Measurements from ENCODE around the gene CORO7. TPM values are rescaled to one million over a fixed set of nuclear protein-coding genes. Genes with fewer than 3 reads are reported as not detected.
A peak's percentile ranks its signal among the peaks of the same experiment; 100 is the strongest.

Gene CORO7
- 10.1 TPM for total RNA-seq
- long read RNA-seq, partial matches to known transcripts: 4 of 10 reads
- long read RNA-seq, other reads (novel, unspliced or antisense): 4 of 10 reads

DNA sequence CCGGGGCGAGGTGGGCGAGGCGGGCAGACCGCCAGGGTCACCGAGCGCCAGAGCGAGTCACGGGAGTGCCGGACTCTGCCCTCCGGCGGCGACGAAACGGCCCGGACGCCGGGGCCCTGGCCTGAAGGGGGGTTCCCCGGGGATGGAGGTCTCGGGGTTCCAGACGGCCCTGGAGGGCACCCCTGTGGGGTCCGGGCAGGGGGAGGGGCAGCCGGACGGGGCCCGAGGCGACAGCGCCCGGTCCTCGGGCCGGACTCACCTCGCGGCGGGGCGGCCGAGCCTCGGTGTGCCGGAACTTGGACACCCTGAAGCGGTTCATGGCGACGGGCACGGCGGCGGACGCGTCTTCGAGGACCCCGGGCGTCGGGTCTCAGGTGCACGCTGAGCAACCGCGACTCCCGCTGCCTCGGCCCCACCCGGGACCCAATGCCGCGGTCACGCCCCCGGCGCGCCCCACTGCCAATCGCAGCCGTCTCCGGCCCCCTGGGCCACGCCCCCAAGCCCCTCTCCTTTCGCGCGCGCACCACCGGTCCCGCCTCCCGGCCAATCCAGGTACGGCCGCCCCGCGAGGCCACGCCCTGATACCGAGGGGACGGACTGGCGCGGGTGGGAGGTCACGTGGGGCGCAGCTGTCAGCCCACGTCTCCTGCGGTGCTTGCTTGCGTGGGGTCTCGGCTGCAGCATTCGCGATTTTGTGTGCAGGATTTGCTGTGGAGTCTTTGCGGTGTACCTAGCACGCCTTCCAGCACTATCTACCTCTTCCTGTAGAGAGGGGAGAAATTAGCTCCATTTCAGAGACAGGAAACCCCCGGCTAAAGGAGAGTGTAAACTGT is at the start of gene CORO7:
CORO7 (minus strand) TSS at position 397 of the 833 bp plus-strand sequence; CDS start at position 319, 78 bp downstream.
- DNase-seq (peak; percentile 99), ATAC-seq (peak; percentile 93)
- intact Hi-C loops (cut with micrococcal nuclease): no loop called here

- intact Hi-C loops (cut with micrococcal nuclease): no loop called here
- ATAC-seq: no peak
- DNase-seq: no peak
Observed at GRCh38 chr16:4463522-4464163, 47.2 kb upstream of the CORO7 start.

DNA sequence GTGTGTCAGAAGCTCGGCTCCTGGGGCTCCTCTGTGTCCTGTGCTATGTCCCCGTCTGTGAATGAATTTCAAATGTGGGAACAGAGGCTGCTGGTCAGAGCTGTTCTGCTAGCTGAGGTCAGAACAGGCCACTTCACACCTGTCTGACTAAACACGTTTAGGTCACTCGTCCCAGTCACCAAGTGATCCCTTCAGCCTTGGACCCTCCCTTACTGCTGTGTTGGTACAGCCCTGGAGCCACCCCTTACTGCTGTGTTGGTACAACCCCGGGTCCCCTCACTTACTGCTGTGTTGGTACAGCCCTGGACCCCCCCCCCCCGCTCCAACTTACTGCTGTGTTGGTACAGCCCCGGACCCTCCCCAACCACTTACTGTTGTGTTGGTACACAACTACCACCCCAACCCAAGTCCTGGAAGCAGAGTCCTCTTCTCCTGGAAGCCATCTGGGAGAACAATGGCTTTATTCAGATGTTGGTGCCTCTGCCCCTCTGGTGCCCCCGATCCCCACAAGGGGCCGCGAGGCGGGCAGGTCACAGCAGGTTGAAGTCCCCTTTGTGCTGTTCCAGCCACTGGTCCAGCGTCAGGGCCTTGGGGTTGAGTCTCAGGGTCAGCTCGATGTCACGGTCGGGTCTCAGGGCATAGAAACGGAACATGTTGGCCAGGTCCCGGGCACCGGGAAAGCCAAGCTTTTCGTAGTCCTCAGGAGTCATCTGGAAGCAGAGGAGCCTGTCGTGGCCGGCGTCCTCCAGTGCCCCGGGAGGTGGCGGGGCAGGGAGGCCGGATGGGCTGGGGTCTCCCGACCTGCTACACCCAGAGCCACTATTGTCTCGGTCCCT is 45.1 kb upstream of the CORO7 start:
- DNase-seq (no peak), ATAC-seq (no peak)
- intact Hi-C loops (cut with micrococcal nuclease): no loop called here

DNA sequence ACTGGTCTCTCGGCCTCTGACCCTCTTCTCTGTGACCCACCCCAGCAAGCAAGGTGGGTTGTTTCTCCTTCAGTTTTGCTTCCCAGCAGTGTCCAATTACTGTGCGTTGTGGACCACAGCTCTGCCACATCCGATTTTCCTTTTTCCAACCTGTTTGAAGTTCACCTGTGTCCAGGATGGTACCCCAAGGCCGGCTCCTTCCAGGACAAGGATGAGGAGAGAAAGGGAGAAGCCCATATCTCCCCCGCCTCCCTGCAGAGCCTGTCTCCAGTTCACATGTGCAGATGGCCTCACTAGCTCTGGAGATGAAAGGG is 44.5 kb upstream of the CORO7 start:
- intact Hi-C loops (cut with micrococcal nuclease): no loop called here
- DNase-seq (no peak), ATAC-seq (no peak)

DNA sequence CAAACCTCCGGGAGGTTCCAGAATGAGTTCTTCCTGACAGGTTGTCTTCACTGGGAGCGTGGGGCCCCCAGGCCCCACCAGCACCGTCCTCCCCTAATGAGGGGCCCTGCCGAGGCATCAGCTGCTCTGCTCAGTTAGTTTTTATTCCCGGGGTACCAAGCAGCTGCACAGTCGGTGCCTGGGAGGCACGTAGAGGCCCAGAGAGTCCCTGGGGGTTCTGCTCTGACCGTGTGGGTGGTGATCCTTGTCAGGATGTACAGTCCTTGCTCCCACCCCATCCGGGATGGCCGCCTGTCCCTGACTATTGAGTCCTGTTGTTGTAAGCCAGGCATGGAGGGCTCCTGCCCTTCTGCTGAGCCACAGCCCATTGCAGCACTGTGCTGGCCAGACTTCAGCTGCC is 39.6 kb upstream of the CORO7 start:
- DNase-seq (no peak), ATAC-seq (no peak)
- intact Hi-C loops (cut with micrococcal nuclease): no loop called here

- no peak for ATAC-seq
- intact Hi-C loops (cut with micrococcal nuclease): no loop called here
- no peak for DNase-seq
Observed at GRCh38 chr16:4455081-4455480, 38.7 kb upstream of the CORO7 start.

DNA sequence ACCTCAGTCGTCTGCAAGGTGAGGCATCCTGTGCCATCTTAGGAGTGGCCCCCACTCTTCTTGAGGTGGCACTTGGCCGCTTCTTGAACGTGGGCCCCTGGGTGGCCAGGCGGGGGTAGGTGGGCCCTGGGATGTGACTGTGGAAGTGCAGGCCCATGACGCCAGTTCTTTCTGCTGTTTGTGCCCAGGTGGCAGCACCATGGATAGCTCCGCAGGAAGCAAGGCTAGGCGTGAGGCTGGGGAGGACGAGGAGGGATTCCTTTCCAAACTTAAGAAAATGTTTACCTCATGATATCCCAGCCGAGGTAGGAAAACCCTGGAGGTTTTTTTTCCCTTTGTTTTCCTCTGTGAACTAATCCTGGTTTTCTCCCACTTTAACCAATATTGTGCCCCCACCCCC is 38.2 kb upstream of the CORO7 start:
- DNase-seq (no peak), ATAC-seq (no peak)
- intact Hi-C loops (cut with micrococcal nuclease): no loop called here

DNA sequence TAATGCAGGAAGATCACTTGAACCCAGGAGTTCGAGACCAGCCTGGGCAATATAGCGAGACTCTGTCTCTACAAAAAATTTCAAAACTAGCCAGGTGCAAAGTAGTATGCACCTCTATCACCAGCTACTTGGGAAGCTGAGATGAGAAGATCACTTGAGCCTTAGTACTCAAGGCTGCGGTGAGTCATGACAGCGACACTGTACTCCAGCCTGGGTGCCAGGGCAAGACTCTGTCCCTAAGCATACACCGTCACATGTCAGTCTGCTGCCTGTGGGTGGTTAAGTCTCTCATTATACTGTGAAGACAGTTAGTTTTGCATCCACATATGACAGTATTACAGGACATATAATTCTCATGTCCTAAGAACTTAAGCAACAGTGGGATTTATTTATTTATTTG is 36.3 kb upstream of the CORO7 start:
- intact Hi-C loops (cut with micrococcal nuclease): no loop called here
- ATAC-seq: no peak
- no peak for DNase-seq

- no peak for DNase-seq
- ATAC-seq: no peak
- intact Hi-C loops (cut with micrococcal nuclease): no loop called here
Observed at GRCh38 chr16:4450931-4451519, 34.6 kb upstream of the CORO7 start.

DNA sequence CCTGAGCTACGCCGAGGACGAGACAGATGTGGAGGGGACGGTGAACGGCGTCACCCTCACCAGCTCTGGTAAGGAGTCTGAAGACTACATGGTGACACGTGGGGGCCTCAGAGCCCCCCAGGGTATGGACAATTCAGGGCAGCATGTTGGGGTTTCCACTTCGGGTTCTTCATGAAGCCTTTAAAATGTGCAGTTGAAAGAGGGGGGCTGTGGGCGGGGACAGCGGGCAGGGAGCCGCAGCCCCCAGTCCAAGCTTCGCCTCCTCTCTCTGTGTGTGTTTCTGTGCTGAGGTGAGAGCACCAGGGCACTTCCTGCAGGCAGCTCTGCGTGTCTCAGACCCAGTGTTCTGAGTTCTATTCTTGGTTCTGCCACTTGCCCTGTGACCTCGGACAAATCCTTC is 34.0 kb upstream of the CORO7 start:
- DNase-seq (no peak), ATAC-seq (no peak)
- intact Hi-C loops (cut with micrococcal nuclease): no loop called here

DNA sequence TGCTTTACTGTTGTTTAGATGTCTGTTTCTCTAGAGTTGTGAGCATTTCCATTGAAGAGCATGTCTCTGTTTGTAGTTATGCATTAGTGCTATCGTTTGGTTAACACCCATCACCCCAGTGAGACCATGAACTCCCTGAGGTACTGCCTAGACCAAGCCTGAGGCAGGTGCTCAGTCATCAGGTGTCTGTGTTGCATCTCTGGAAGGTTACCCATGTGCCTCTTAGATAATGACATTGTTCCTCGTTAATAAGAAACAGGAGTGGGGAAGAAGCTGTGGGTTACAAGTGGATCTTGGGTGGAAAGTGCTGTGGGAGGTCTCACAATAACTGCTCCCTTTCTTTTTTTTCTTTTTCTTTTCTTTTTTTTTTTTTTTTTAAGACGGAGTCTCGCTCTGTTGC is 27.6 kb upstream of the CORO7 start:
- DNase-seq: no peak
- ATAC-seq: no peak
- intact Hi-C loops (cut with micrococcal nuclease): no loop called here

- DNase-seq (no peak), ATAC-seq (no peak)
- intact Hi-C loops (cut with micrococcal nuclease): no loop called here
Observed at GRCh38 chr16:4443271-4443670, 26.9 kb upstream of the CORO7 start.

DNA sequence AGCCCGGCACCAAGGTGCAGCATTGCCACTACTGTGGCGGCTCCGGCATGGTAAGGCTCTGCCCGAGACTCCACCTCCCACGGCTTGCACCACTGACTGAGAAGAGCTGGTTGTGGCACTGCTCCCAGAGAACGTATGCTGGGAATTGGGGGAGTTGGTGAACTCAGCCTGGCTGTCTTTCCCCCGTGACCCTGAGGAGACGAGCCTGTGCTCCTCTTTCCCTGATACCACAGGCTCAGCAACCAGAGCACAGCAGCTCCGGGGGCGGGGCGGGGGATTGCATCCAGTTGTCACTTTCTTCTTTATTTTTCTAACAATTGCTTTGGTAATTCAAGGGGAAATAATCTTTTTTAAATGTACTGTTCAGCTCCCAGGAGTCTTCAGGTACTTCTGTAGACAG is 26.0 kb upstream of the CORO7 start:
- ATAC-seq (no peak), DNase-seq (no peak)
- intact Hi-C loops (cut with micrococcal nuclease): no loop called here

- intact Hi-C loops (cut with micrococcal nuclease): no loop called here
- ATAC-seq (no peak), DNase-seq (no peak)
Observed at GRCh38 chr16:4437366-4437765, 21.0 kb upstream of the CORO7 start.

- no peak for ATAC-seq
- intact Hi-C loops (cut with micrococcal nuclease): no loop called here
- DNase-seq: no peak
Observed at GRCh38 chr16:4435337-4436067, 19.1 kb upstream of the CORO7 start.

- intact Hi-C loops (cut with micrococcal nuclease): no loop called here
- DNase-seq (no peak), ATAC-seq (no peak)
Observed at GRCh38 chr16:4433914-4434787, 17.8 kb upstream of the CORO7 start.

DNA sequence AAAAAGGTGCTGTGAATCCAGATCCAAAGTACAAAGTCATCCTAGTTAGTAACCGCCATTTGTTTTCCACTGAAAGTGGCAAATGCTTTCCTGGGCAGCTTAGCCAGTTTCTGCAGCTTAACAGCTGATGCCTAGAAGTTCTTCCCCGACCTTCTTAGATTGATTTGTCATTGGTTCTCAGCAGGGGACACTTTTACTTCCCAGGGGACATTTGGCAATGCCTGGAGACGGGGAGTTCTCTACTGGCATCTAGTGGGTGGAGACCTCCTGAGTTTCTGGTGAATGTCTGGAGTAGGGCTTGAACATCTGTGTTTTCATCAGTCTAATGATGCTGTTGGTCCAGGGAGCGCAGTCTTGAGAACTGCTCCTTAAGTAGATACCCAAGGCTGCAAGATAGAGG is 16.8 kb upstream of the CORO7 start:
- DNase-seq (no peak), ATAC-seq (no peak)
- intact Hi-C loops (cut with micrococcal nuclease): no loop called here

- intact Hi-C loops (cut with micrococcal nuclease): no loop called here
- ATAC-seq: no peak
- no peak for DNase-seq
Observed at GRCh38 chr16:4431023-4431422, 14.6 kb upstream of the CORO7 start.

Data from left ventricle myocardium superior (tissue), 1 donor.